GM12875 (cell line): ENCODE measurements around the gene FANCC.
"Not testable (repeated sequence)": the region's sequence is repeated elsewhere in the genome, so short reads cannot be mapped to it uniquely, and the experiment has no call there.

Experiments used
- H3K4me3 ChIP-seq: one replicate; pipeline ENCODE4 v1.5.1; 2011; ENCODE audit warnings: low read depth, low read length, control low read depth
- CTCF ChIP-seq: IDR thresholded peaks from 2 replicates; pipeline ENCODE4 v1.5.1; 2011; ENCODE audit warnings: low read depth, mild to moderate bottlenecking, control low read depth, inconsistent platforms, low read length, moderate library complexity, borderline replicate concordance; ENCODE audit not compliant: insufficient read depth

The FANCC gene

GRCh38 chr9:95273369-95274022, 44.0 kb downstream of the FANCC start:
- TF ChIP-seq CTCF, result no peak
- H3K4me3 ChIP-seq, result no peak overlapping the region

- TF ChIP-seq CTCF, result no peak
- H3K4me3 ChIP-seq, result no peak overlapping the region
Observed at GRCh38 chr9:95272830-95273229, 44.7 kb downstream of the FANCC start.

GRCh38 chr9:95270790-95271189, 46.7 kb downstream of the FANCC start:
- no peak for TF ChIP-seq CTCF
- no peak overlapping the region for H3K4me3 ChIP-seq

GRCh38 chr9:95269803-95270773, 47.4 kb downstream of the FANCC start:
- H3K4me3 ChIP-seq, result not testable (repeated sequence)

- H3K4me3 ChIP-seq, result no peak overlapping the region
- peak; percentile 24; the same call in 1 of the 2 replicates for TF ChIP-seq CTCF
Observed at GRCh38 chr9:95268681-95269080, 48.8 kb downstream of the FANCC start.

GRCh38 chr9:95266649-95267048, 50.9 kb downstream of the FANCC start:
- TF ChIP-seq CTCF, result no peak
- no peak overlapping the region for H3K4me3 ChIP-seq

- no peak for TF ChIP-seq CTCF
- H3K4me3 ChIP-seq, result no peak overlapping the region
Observed at GRCh38 chr9:95265960-95266359, 51.5 kb downstream of the FANCC start.
